RKO (cell line): ENCODE data around the gene FARSA.
"Not testable (repeated sequence)": the region's sequence is repeated elsewhere in the genome, so short reads cannot be mapped to it uniquely, and the experiment has no call there.

ENCODE experiments used
- DNase-seq: peaks from one replicate; pipeline ENCODE4 v3.0.0-alpha.2; 2016; ENCODE audit warnings: low spot score

The FARSA gene

GRCh38 chr19:12937093-12937926, 3.8 kb upstream of the FARSA start:
- no peak for DNase-seq

- DNase-seq, result no peak
These were observed 3.1 kb upstream of the FARSA start for GRCh38 chr19:12936582-12936981.

- no peak for DNase-seq
These were observed 1.6 kb upstream of the FARSA start for GRCh38 chr19:12935071-12935470.

GRCh38 chr19:12932392-12933286, 872 bp downstream of the FARSA start:
- no peak for DNase-seq

GRCh38 chr19:12930002-12930645, 3.4 kb downstream of the FARSA start:
- DNase-seq, result no peak

- no peak for DNase-seq
These were observed 8.7 kb downstream of the FARSA start for GRCh38 chr19:12924621-12925310.

- DNase-seq, result no peak
These were observed 10.6 kb downstream of the FARSA start for GRCh38 chr19:12922959-12923358.

GRCh38 chr19:12921047-12921446, 12.5 kb downstream of the FARSA start:
- no peak for DNase-seq

- no peak for DNase-seq
These were observed 15.3 kb downstream of the FARSA start for GRCh38 chr19:12918253-12918652.

- DNase-seq, result not testable (repeated sequence)
These were observed 17.7 kb downstream of the FARSA start for GRCh38 chr19:12915860-12916259.

GRCh38 chr19:12913851-12914690, 19.4 kb downstream of the FARSA start:
- no peak for DNase-seq

- DNase-seq, result no peak
These were observed 20.4 kb downstream of the FARSA start for GRCh38 chr19:12913011-12913561.

GRCh38 chr19:12912571-12912970, 20.9 kb downstream of the FARSA start:
- DNase-seq, result no peak

GRCh38 chr19:12907166-12907565, 26.3 kb downstream of the FARSA start:
- DNase-seq, result no peak

GRCh38 chr19:12899891-12900518, 33.5 kb downstream of the FARSA start:
- no peak for DNase-seq

- no peak for DNase-seq
These were observed 37.1 kb downstream of the FARSA start for GRCh38 chr19:12896460-12896859.

GRCh38 chr19:12893582-12893981, 39.9 kb downstream of the FARSA start:
- DNase-seq, result no peak

- DNase-seq, result peak; percentile 33
These were observed 41.9 kb downstream of the FARSA start for GRCh38 chr19:12891553-12892021.

- DNase-seq, result peak; percentile 99
These were observed 42.5 kb downstream of the FARSA start, which contains the start of gene GCDH for GRCh38 chr19:12890787-12891552. Gene GCDH (plus strand): TSS chr19:12891160. CDS start chr19:12891305, 145 bp downstream.
